ENCODE results near the gene MUSTN1. TPM values are rescaled to one million over a fixed set of nuclear protein-coding genes. Genes with fewer than 3 reads are reported as not detected.

Gene MUSTN1
- polyA plus RNA-seq, 1 donor (not counting 4 experiments of a cell fraction or from before 2014, with no cell fraction given) = not detected

- Histone ChIP-seq H3K36me3 (ENCODE audit: control insufficient read depth in 2 of 2, extremely low read depth in 1 of 2, insufficient read depth in 2 of 2, low read length in 2 of 2) (peaks cover 9 to 15% of the 10 kb centered on the region in 2 experiments), H3K27me3 (ENCODE audit: control insufficient read depth, extremely low read depth, insufficient read depth, low read length) (no peaks in the 10 kb centered on the region), H3K27ac (ENCODE audit: control insufficient read depth, insufficient read depth, low read length) (no peak overlapping the region), H3K9me3 (ENCODE audit: control insufficient read depth, low read depth, low read length) (no peaks in the 10 kb centered on the region), H3K4me2 (ENCODE audit: control insufficient read depth, extremely low read depth, insufficient read depth, low read depth, low read length) (no peak overlapping the region), H4K20me1 (ENCODE audit: control insufficient read depth, extremely low read depth, insufficient read depth, low read length) (no peaks in the 10 kb centered on the region), H3K79me2 (ENCODE audit: control insufficient read depth, insufficient read depth, low read length) (no peaks in the 10 kb centered on the region), H3K4me1 (ENCODE audit: control insufficient read depth, extremely low read depth, insufficient read depth, low read length) (no peaks in the 10 kb centered on the region), H2AFZ (ENCODE audit: control insufficient read depth, low read length) (no peak overlapping the region), H3K9me1 (ENCODE audit: control insufficient read depth, extremely low read depth, insufficient read depth, low read length) (no peaks in the 10 kb centered on the region), H3K4me3 (ENCODE audit: control insufficient read depth in 2 of 3, extremely low read depth in 1 of 3, insufficient read depth in 2 of 3, low read depth in 1 of 3, low read length in 3 of 3) (no peak overlapping the region), H3K9ac (ENCODE audit: control insufficient read depth, extremely low read depth, insufficient read depth, low read length) (no peak overlapping the region)
- TF ChIP-seq CTCF (optimal IDR thresholded peaks at IDR 0.05 in 1 of 3, IDR thresholded peaks at IDR 0.05 in 1 of 3, conservative IDR thresholded peaks at IDR 0.05 in 1 of 3; ENCODE audit: extremely low read depth in 1 of 3, insufficient read depth in 2 of 3, low read length in 3 of 3) = no peak
- TF ChIP-seq EZH2 (IDR thresholded peaks at IDR 0.05; ENCODE audit: low read length) = no peak
- no peak for FAIRE-seq
- no peak for DNase-seq (ENCODE audit: low read depth, low spot score)
- dilution Hi-C loops (cut with MboI; ENCODE audit: extremely low pct_ligation_motif_present, low sequenced_read_pairs) = no loop called here
Measured at GRCh38 chr3:52847726-52848125, 12.9 kb upstream of the MUSTN1 start.

- Histone ChIP-seq H3K36me3 (ENCODE audit: control insufficient read depth in 2 of 2, extremely low read depth in 1 of 2, insufficient read depth in 2 of 2, low read length in 2 of 2) (peaks cover 7 to 15% of the 10 kb centered on the region in 2 experiments), H4K20me1 (ENCODE audit: control insufficient read depth, extremely low read depth, insufficient read depth, low read length) (no peaks in the 10 kb centered on the region), H3K4me1 (ENCODE audit: control insufficient read depth, extremely low read depth, insufficient read depth, low read length) (no peaks in the 10 kb centered on the region), H3K79me2 (ENCODE audit: control insufficient read depth, insufficient read depth, low read length) (no peaks in the 10 kb centered on the region), H3K27me3 (ENCODE audit: control insufficient read depth, extremely low read depth, insufficient read depth, low read length) (no peaks in the 10 kb centered on the region), H3K9me3 (ENCODE audit: control insufficient read depth, low read depth, low read length) (no peaks in the 10 kb centered on the region), H3K27ac (ENCODE audit: control insufficient read depth, insufficient read depth, low read length) (no peak overlapping the region), H3K9ac (ENCODE audit: control insufficient read depth, extremely low read depth, insufficient read depth, low read length) (no peak overlapping the region), H3K4me2 (ENCODE audit: control insufficient read depth, extremely low read depth, insufficient read depth, low read depth, low read length) (no peak overlapping the region), H3K4me3 (ENCODE audit: control insufficient read depth in 2 of 3, extremely low read depth in 1 of 3, insufficient read depth in 2 of 3, low read depth in 1 of 3, low read length in 3 of 3) (no peak overlapping the region), H2AFZ (ENCODE audit: control insufficient read depth, low read length) (no peak overlapping the region), H3K9me1 (ENCODE audit: control insufficient read depth, extremely low read depth, insufficient read depth, low read length) (no peaks in the 10 kb centered on the region)
- no peak for DNase-seq (ENCODE audit: low read depth, low spot score)
- FAIRE-seq = no peak
- no peak for TF ChIP-seq EZH2 (IDR thresholded peaks at IDR 0.05; ENCODE audit: low read length)
- dilution Hi-C loops (cut with MboI; ENCODE audit: extremely low pct_ligation_motif_present, low sequenced_read_pairs) = no loop called here
Measured at GRCh38 chr3:52847241-52847640, 12.4 kb upstream of the MUSTN1 start.

GRCh38 chr3:52846432-52846965 is 11.7 kb upstream of the MUSTN1 start:
- DNase-seq (ENCODE audit: low read depth, low spot score) = no peak
- dilution Hi-C loops (cut with MboI; ENCODE audit: extremely low pct_ligation_motif_present, low sequenced_read_pairs) = no loop called here
- TF ChIP-seq EZH2 (IDR thresholded peaks at IDR 0.05; ENCODE audit: low read length) = no peak
- no peak for TF ChIP-seq CTCF (optimal IDR thresholded peaks at IDR 0.05 in 1 of 3, IDR thresholded peaks at IDR 0.05 in 1 of 3, conservative IDR thresholded peaks at IDR 0.05 in 1 of 3; ENCODE audit: extremely low read depth in 1 of 3, insufficient read depth in 2 of 3, low read length in 3 of 3)
- Histone ChIP-seq H3K36me3 (ENCODE audit: control insufficient read depth in 2 of 2, extremely low read depth in 1 of 2, insufficient read depth in 2 of 2, low read length in 2 of 2) (peaks cover 8 to 13% of the 10 kb centered on the region in 2 experiments), H3K4me2 (ENCODE audit: control insufficient read depth, extremely low read depth, insufficient read depth, low read depth, low read length) (no peak overlapping the region), H4K20me1 (ENCODE audit: control insufficient read depth, extremely low read depth, insufficient read depth, low read length) (no peaks in the 10 kb centered on the region), H3K4me3 (ENCODE audit: control insufficient read depth in 2 of 3, extremely low read depth in 1 of 3, insufficient read depth in 2 of 3, low read depth in 1 of 3, low read length in 3 of 3) (no peak overlapping the region), H3K79me2 (ENCODE audit: control insufficient read depth, insufficient read depth, low read length) (no peaks in the 10 kb centered on the region), H3K9me1 (ENCODE audit: control insufficient read depth, extremely low read depth, insufficient read depth, low read length) (no peaks in the 10 kb centered on the region), H3K9ac (ENCODE audit: control insufficient read depth, extremely low read depth, insufficient read depth, low read length) (no peak overlapping the region), H3K9me3 (ENCODE audit: control insufficient read depth, low read depth, low read length) (no peaks in the 10 kb centered on the region), H3K27ac (ENCODE audit: control insufficient read depth, insufficient read depth, low read length) (no peak overlapping the region), H2AFZ (ENCODE audit: control insufficient read depth, low read length) (no peak overlapping the region), H3K4me1 (ENCODE audit: control insufficient read depth, extremely low read depth, insufficient read depth, low read length) (no peaks in the 10 kb centered on the region), H3K27me3 (ENCODE audit: control insufficient read depth, extremely low read depth, insufficient read depth, low read length) (no peaks in the 10 kb centered on the region)
- no peak for FAIRE-seq

All from keratinocyte (primary cell).